ENCODE results near the gene CLPSL1. TPM values are rescaled to one million over a fixed set of nuclear protein-coding genes. Genes with fewer than 3 reads are reported as not detected.
"Not testable (repeated sequence)": the region's sequence is repeated elsewhere in the genome, so short reads cannot be mapped to it uniquely, and the experiment has no call there.

The CLPSL1 gene
- total RNA-seq: not detected
- long read RNA-seq: 0 reads

GRCh38 chr6:35780719-35781118, at the start of gene CLPSL1:
Gene CLPSL1, plus strand, starts transcription at chr6:35781019. Its CDS starts 92 bp downstream, at chr6:35781111.
- H3K36me3 ChIP-seq: no peaks in the 10 kb centered on the region
- H3K9me3 ChIP-seq: no peaks in the 10 kb centered on the region
- no peak within 1 kb of the TSS for H3K27ac ChIP-seq
- no peak for DNase-seq
- H3K4me3 ChIP-seq: no peak within 1 kb of the TSS
- intact Hi-C loops (cut with DNase I): no loop called here
- H3K27me3 ChIP-seq: peaks cover 16% of the 10 kb centered on the region
- no peak for TF ChIP-seq CTCF (IDR thresholded peaks at IDR 0.05)
- no peak for ATAC-seq
- H3K4me1 ChIP-seq: peaks cover 7% of the 10 kb centered on the region

GRCh38 chr6:35731414-35731735, 49.4 kb upstream of the CLPSL1 start:
- H3K4me1 ChIP-seq: peaks cover 67% of the 10 kb centered on the region

GRCh38 chr6:35731736-35732532, 48.9 kb upstream of the CLPSL1 start:
- peak; percentile 34 for TF ChIP-seq CTCF (IDR thresholded peaks at IDR 0.05)
- DNase-seq (peak; percentile 100), ATAC-seq (peak; percentile 79)
- H3K36me3 ChIP-seq: no peaks in the 10 kb centered on the region
- intact Hi-C loops (cut with DNase I): no loop called here
- H3K4me3 ChIP-seq: peak overlapping the region; percentile 87
- peaks cover 62% of the 10 kb centered on the region for H3K4me1 ChIP-seq
- H3K9me3 ChIP-seq: no peaks in the 10 kb centered on the region
- H3K27ac ChIP-seq: peak overlapping the region; percentile 99
- no peaks in the 10 kb centered on the region for H3K27me3 ChIP-seq

More at GRCh38 chr6:35731414-35731735, 49.4 kb upstream of the CLPSL1 start:
- H3K4me3 ChIP-seq: peak overlapping the region; percentile 87
- intact Hi-C loops (cut with DNase I): no loop called here
- TF ChIP-seq CTCF (IDR thresholded peaks at IDR 0.05): no peak
- no peaks in the 10 kb centered on the region for H3K27me3 ChIP-seq
- peak; percentile 99 for DNase-seq
- H3K36me3 ChIP-seq: no peaks in the 10 kb centered on the region
- peak overlapping the region; percentile 99 for H3K27ac ChIP-seq
- H3K9me3 ChIP-seq: no peaks in the 10 kb centered on the region
- peak; percentile 62 for ATAC-seq

- intact Hi-C loops (cut with DNase I): no loop called here
- DNase-seq (no peak), ATAC-seq (no peak)
- no peak overlapping the region for H3K4me3 ChIP-seq
- peak overlapping the region; percentile 99 for H3K27ac ChIP-seq
- peaks cover 49% of the 10 kb centered on the region for H3K4me1 ChIP-seq
- no peaks in the 10 kb centered on the region for H3K27me3 ChIP-seq
- no peaks in the 10 kb centered on the region for H3K9me3 ChIP-seq
- H3K36me3 ChIP-seq: no peaks in the 10 kb centered on the region
- no peak for TF ChIP-seq CTCF (IDR thresholded peaks at IDR 0.05)
Measured at GRCh38 chr6:35733633-35734032, 47.2 kb upstream of the CLPSL1 start.

GRCh38 chr6:35734319-35734718, 46.5 kb upstream of the CLPSL1 start:
- H3K4me3 ChIP-seq; H3K36me3 ChIP-seq; H3K27me3 ChIP-seq; intact Hi-C loops (cut with DNase I); H3K9me3 ChIP-seq; ATAC-seq; DNase-seq: not testable (repeated sequence)
- Histone ChIP-seq H3K27ac (peak overlapping the region; percentile 99), H3K4me1 (peaks cover 42% of the 10 kb centered on the region)

- peaks cover 30% of the 10 kb centered on the region for H3K4me1 ChIP-seq
- no peak overlapping the region for H3K4me3 ChIP-seq
- intact Hi-C loops (cut with DNase I): loop anchor here (5.0 kb wide), 1 partner anchor 153 kb away; no protein-coding TSS in a partner anchor
- H3K9me3 ChIP-seq: no peaks in the 10 kb centered on the region
- DNase-seq (no peak), ATAC-seq (no peak)
- H3K27ac ChIP-seq: no peak overlapping the region
- H3K36me3 ChIP-seq: no peaks in the 10 kb centered on the region
- no peaks in the 10 kb centered on the region for H3K27me3 ChIP-seq
- TF ChIP-seq CTCF (IDR thresholded peaks at IDR 0.05): no peak
Measured at GRCh38 chr6:35735452-35735851, 45.4 kb upstream of the CLPSL1 start.
